Astrocyte (in vitro differentiated cells and primary cell): ENCODE measurements around the gene EML5. TPM values are rescaled to one million over a fixed set of nuclear protein-coding genes. Genes with fewer than 3 reads are reported as not detected.
A peak's percentile ranks its signal among the peaks of the same experiment; 100 is the strongest.

Source experiments
- DNase-seq: peaks from one replicate; pipeline ENCODE4 v3.0.0-alpha.2; 2010; ENCODE audit warnings: low read depth
- FAIRE-seq: peaks from 2 replicates; lab custom pipeline; 2011; peaks lifted over from hg19 to GRCh38; lab: Jason Lieb, UNC
- H2AFZ ChIP-seq: 2 replicates; pipeline ENCODE4 v1.6.0; 2012; ENCODE audit warnings: low read depth, low read length, inconsistent platforms
- H3K27ac ChIP-seq: 2 replicates; pipeline ENCODE4 v1.5.1; 2011; ENCODE audit warnings: low read depth, low read length, inconsistent platforms
- H3K27me3 ChIP-seq: 2 replicates; pipeline ENCODE4 v1.6.0; 2011; ENCODE audit warnings: low read length, inconsistent platforms; ENCODE audit not compliant: insufficient read depth
- H3K36me3 ChIP-seq: 2 replicates; pipeline ENCODE4 v1.5.1; 2011; ENCODE audit warnings: low read length, inconsistent platforms; ENCODE audit not compliant: insufficient read depth
- H3K4me1 ChIP-seq: 2 replicates; pipeline ENCODE4 v1.5.1; 2011; ENCODE audit warnings: low read length, inconsistent platforms; ENCODE audit not compliant: insufficient read depth
- H3K4me2 ChIP-seq: 2 replicates; pipeline ENCODE4 v1.6.0; 2012; ENCODE audit warnings: low read length, inconsistent platforms
- H3K4me3 ChIP-seq: 2 replicates; pipeline ENCODE4 v1.5.1; 2011; ENCODE audit warnings: low read depth, mild to moderate bottlenecking, low read length, inconsistent platforms; ENCODE audit not compliant: insufficient read depth
- H3K79me2 ChIP-seq: 2 replicates; pipeline ENCODE4 v1.6.0; 2012; ENCODE audit warnings: mild to moderate bottlenecking, low read length, inconsistent platforms; ENCODE audit not compliant: insufficient read depth
- H3K9ac ChIP-seq: 2 replicates; pipeline ENCODE4 v1.6.0; 2012; ENCODE audit warnings: mild to moderate bottlenecking, low read length, inconsistent platforms
- H3K9me3 ChIP-seq: 2 replicates; pipeline ENCODE4 v1.5.1; 2012; ENCODE audit warnings: low read depth, mild to moderate bottlenecking, low read length, inconsistent platforms; ENCODE audit not compliant: insufficient read depth
- H4K20me1 ChIP-seq: 2 replicates; pipeline ENCODE4 v1.6.0; 2012; ENCODE audit warnings: low read length, inconsistent platforms; ENCODE audit not compliant: insufficient read depth
- H3K27ac Mint-ChIP-seq: one replicate; pipeline ENCODE4 v1.8.0; 2021; ENCODE audit warnings: mild to moderate bottlenecking, mixed read lengths; ENCODE audit not compliant: unreplicated experiment
- H3K27me3 Mint-ChIP-seq: one replicate; pipeline ENCODE4 v1.8.0; 2021; ENCODE audit warnings: low read depth, mixed read lengths; ENCODE audit not compliant: unreplicated experiment
- H3K36me3 Mint-ChIP-seq: one replicate; pipeline ENCODE4 v1.8.0; 2021; ENCODE audit warnings: low read depth, mixed read lengths; ENCODE audit not compliant: unreplicated experiment
- H3K4me1 Mint-ChIP-seq: one replicate; pipeline ENCODE4 v1.8.0; 2021; ENCODE audit warnings: low read depth, mixed read lengths; ENCODE audit not compliant: unreplicated experiment
- H3K4me3 Mint-ChIP-seq: one replicate; pipeline ENCODE4 v1.8.0; 2021; ENCODE audit warnings: mild to moderate bottlenecking, moderate library complexity, mixed read lengths; ENCODE audit not compliant: unreplicated experiment
- H3K9me3 Mint-ChIP-seq: one replicate; pipeline ENCODE4 v1.8.0; 2021; ENCODE audit warnings: mild to moderate bottlenecking, mixed read lengths; ENCODE audit not compliant: unreplicated experiment
- EZH2 ChIP-seq: IDR thresholded peaks from 2 replicates; pipeline ENCODE4 v1.6.1; 2012; ENCODE audit warnings: mild to moderate bottlenecking, low read length, inconsistent platforms; ENCODE audit not compliant: insufficient read depth
- total RNA-seq: library from RNA; stranded (reverse); gene quantifications from 2 replicates; pipeline ENCODE4 v1.2.1, GENCODE V29; 2021
- TF ChIP-seq, protein P1 (sequence below): IDR thresholded peaks from 2 replicates; pipeline ENCODE4 v1.5.1; 2011; ENCODE audit warnings: low read depth, mild to moderate bottlenecking, inconsistent platforms, low read length, moderate library complexity; ENCODE audit not compliant: insufficient read depth

The EML5 gene
- total RNA-seq, 1 donor from 2014 or later, result 0.05 TPM

- FAIRE-seq, result no peak
- peaks cover 27% of the 10 kb centered on the region for H4K20me1 ChIP-seq
These were observed 204.7 kb downstream of the EML5 start for GRCh38 chr14:88588081-88588480.

GRCh38 chr14:88584451-88584850, 208.3 kb downstream of the EML5 start:
- H3K36me3 ChIP-seq, result peaks cover 40% of the 10 kb centered on the region
- H3K4me3 ChIP-seq, result no peak overlapping the region
- Mint-ChIP-seq H3K4me3 (no peak overlapping the region), H3K36me3 (peaks cover 8% of the 10 kb centered on the region), H3K9me3 (no peaks in the 10 kb centered on the region), H3K4me1 (no peaks in the 10 kb centered on the region), H3K27me3 (no peaks in the 10 kb centered on the region), H3K27ac (no peak overlapping the region)
- H3K9me3 ChIP-seq, result no peaks in the 10 kb centered on the region
- FAIRE-seq, result no peak
- H3K27ac ChIP-seq, result no peak overlapping the region
- H3K4me1 ChIP-seq, result no peaks in the 10 kb centered on the region
- no peak overlapping the region for H3K4me2 ChIP-seq
- no peak for TF ChIP-seq EZH2
- TF ChIP-seq, protein P1, sequence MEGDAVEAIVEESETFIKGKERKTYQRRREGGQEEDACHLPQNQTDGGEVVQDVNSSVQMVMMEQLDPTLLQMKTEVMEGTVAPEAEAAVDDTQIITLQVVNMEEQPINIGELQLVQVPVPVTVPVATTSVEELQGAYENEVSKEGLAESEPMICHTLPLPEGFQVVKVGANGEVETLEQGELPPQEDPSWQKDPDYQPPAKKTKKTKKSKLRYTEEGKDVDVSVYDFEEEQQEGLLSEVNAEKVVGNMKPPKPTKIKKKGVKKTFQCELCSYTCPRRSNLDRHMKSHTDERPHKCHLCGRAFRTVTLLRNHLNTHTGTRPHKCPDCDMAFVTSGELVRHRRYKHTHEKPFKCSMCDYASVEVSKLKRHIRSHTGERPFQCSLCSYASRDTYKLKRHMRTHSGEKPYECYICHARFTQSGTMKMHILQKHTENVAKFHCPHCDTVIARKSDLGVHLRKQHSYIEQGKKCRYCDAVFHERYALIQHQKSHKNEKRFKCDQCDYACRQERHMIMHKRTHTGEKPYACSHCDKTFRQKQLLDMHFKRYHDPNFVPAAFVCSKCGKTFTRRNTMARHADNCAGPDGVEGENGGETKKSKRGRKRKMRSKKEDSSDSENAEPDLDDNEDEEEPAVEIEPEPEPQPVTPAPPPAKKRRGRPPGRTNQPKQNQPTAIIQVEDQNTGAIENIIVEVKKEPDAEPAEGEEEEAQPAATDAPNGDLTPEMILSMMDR, result no peak
- peaks cover 21% of the 10 kb centered on the region for H4K20me1 ChIP-seq
- H3K27me3 ChIP-seq, result no peaks in the 10 kb centered on the region
- H2AFZ ChIP-seq, result no peak overlapping the region
- no peak for DNase-seq
- peaks cover 10% of the 10 kb centered on the region for H3K79me2 ChIP-seq
- H3K9ac ChIP-seq, result no peak overlapping the region

More at GRCh38 chr14:88588081-88588480, 204.7 kb downstream of the EML5 start:
- H3K4me3 Mint-ChIP-seq, result no peak overlapping the region
- no peaks in the 10 kb centered on the region for H3K9me3 Mint-ChIP-seq
- H3K4me2 ChIP-seq, result no peak overlapping the region
- no peaks in the 10 kb centered on the region for H3K9me3 ChIP-seq
- no peak overlapping the region for H3K27ac ChIP-seq
- H3K4me1 ChIP-seq, result no peaks in the 10 kb centered on the region
- no peaks in the 10 kb centered on the region for H3K27me3 Mint-ChIP-seq
- no peak overlapping the region for H2AFZ ChIP-seq
- H3K36me3 Mint-ChIP-seq, result peaks cover 10% of the 10 kb centered on the region
- H3K9ac ChIP-seq, result no peak overlapping the region
- no peak for TF ChIP-seq EZH2
- TF ChIP-seq, protein P1, result no peak
- H3K79me2 ChIP-seq, result peaks cover 5% of the 10 kb centered on the region
- H3K4me3 ChIP-seq, result no peak overlapping the region
- H3K27me3 ChIP-seq, result no peaks in the 10 kb centered on the region
- peaks cover 6% of the 10 kb centered on the region for H3K4me1 Mint-ChIP-seq
- DNase-seq, result no peak
- peak overlapping the region; percentile 29 for H3K27ac Mint-ChIP-seq
- peaks cover 35% of the 10 kb centered on the region for H3K36me3 ChIP-seq

GRCh38 chr14:88576222-88576621, 216.5 kb downstream of the EML5 start:
- no peaks in the 10 kb centered on the region for H3K27me3 Mint-ChIP-seq
- no peaks in the 10 kb centered on the region for H3K4me1 ChIP-seq
- no peak overlapping the region for H3K4me3 Mint-ChIP-seq
- no peak overlapping the region for H3K27ac ChIP-seq
- DNase-seq (no peak), FAIRE-seq (no peak)
- no peaks in the 10 kb centered on the region for H3K79me2 ChIP-seq
- H3K4me1 Mint-ChIP-seq, result no peaks in the 10 kb centered on the region
- no peak for TF ChIP-seq EZH2
- TF ChIP-seq, protein P1, result no peak
- H3K9ac ChIP-seq, result no peak overlapping the region
- no peak overlapping the region for H2AFZ ChIP-seq
- peaks cover 8% of the 10 kb centered on the region for H3K36me3 Mint-ChIP-seq
- no peaks in the 10 kb centered on the region for H3K9me3 ChIP-seq
- no peak overlapping the region for H3K4me3 ChIP-seq
- no peaks in the 10 kb centered on the region for H3K9me3 Mint-ChIP-seq
- H3K36me3 ChIP-seq, result peaks cover 75% of the 10 kb centered on the region
- no peak overlapping the region for H3K27ac Mint-ChIP-seq
- no peak overlapping the region for H3K4me2 ChIP-seq
- H4K20me1 ChIP-seq, result peaks cover 5% of the 10 kb centered on the region
- no peaks in the 10 kb centered on the region for H3K27me3 ChIP-seq
